Astrocyte (in vitro differentiated cells and primary cell): ENCODE measurements around the gene FOXA1.

Experiments
- EZH2 ChIP-seq: IDR thresholded peaks from 2 replicates; pipeline ENCODE4 v1.6.1; 2012; ENCODE audit warnings: mild to moderate bottlenecking, low read length, inconsistent platforms; ENCODE audit not compliant: insufficient read depth
- TF ChIP-seq, protein P1 (sequence below): IDR thresholded peaks from 2 replicates; pipeline ENCODE4 v1.5.1; 2011; ENCODE audit warnings: low read depth, mild to moderate bottlenecking, inconsistent platforms, low read length, moderate library complexity; ENCODE audit not compliant: insufficient read depth

DNA sequence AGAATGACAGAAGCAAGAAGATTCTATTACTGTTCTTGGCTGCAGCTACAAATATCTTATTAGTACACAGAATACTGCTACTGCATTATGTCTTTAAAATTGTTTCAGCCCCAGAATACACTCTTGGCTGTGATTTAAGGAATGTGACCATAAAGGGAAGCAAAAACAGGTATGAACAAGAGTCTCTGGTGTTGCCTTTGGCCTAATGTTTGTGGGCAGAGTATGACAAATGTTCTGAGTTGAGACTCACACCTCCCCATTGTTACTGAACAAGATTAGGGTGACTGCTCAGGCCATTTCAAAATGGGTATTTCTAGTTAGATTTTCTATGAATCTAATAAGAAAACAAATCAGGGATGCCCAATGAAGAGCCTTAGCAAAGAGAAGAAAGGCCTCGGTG, 28.9 kb upstream of the FOXA1 start:
- TF ChIP-seq, protein P1, sequence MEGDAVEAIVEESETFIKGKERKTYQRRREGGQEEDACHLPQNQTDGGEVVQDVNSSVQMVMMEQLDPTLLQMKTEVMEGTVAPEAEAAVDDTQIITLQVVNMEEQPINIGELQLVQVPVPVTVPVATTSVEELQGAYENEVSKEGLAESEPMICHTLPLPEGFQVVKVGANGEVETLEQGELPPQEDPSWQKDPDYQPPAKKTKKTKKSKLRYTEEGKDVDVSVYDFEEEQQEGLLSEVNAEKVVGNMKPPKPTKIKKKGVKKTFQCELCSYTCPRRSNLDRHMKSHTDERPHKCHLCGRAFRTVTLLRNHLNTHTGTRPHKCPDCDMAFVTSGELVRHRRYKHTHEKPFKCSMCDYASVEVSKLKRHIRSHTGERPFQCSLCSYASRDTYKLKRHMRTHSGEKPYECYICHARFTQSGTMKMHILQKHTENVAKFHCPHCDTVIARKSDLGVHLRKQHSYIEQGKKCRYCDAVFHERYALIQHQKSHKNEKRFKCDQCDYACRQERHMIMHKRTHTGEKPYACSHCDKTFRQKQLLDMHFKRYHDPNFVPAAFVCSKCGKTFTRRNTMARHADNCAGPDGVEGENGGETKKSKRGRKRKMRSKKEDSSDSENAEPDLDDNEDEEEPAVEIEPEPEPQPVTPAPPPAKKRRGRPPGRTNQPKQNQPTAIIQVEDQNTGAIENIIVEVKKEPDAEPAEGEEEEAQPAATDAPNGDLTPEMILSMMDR = no peak
- TF ChIP-seq EZH2 = no peak
